ENCODE results near the gene FKBP9.

The FKBP9 gene

GRCh38 chr7:33012364-33012763, 55.1 kb downstream of the FKBP9 start:
- DNase-seq = no peak

- no peak for DNase-seq
These were observed 67.0 kb downstream of the FKBP9 start for GRCh38 chr7:33024189-33024757.

GRCh38 chr7:33035776-33036175, 78.5 kb downstream of the FKBP9 start:
- no peak for DNase-seq

GRCh38 chr7:33038639-33039038, 81.4 kb downstream of the FKBP9 start:
- no peak for DNase-seq

- no peak for DNase-seq
These were observed 82.1 kb downstream of the FKBP9 start for GRCh38 chr7:33039257-33039902.

GRCh38 chr7:33039903-33040292, 82.7 kb downstream of the FKBP9 start:
- DNase-seq = no peak

GRCh38 chr7:33040803-33041516, 83.7 kb downstream of the FKBP9 start:
- DNase-seq = no peak

- DNase-seq = no peak
These were observed 84.6 kb downstream of the FKBP9 start for GRCh38 chr7:33041631-33042428.

GRCh38 chr7:33043501-33044400, 86.5 kb downstream of the FKBP9 start:
- no peak for DNase-seq

- no peak for DNase-seq
These were observed 87.1 kb downstream of the FKBP9 start for GRCh38 chr7:33044401-33044718.

- no peak for DNase-seq
These were observed 87.7 kb downstream of the FKBP9 start for GRCh38 chr7:33044986-33045385.

- no peak for DNase-seq
These were observed 91.0 kb downstream of the FKBP9 start for GRCh38 chr7:33048257-33048656.

- DNase-seq = no peak
These were observed 91.5 kb downstream of the FKBP9 start for GRCh38 chr7:33048704-33049103.

- DNase-seq = no peak
These were observed 93.5 kb downstream of the FKBP9 start for GRCh38 chr7:33050535-33051318.

- no peak for DNase-seq
These were observed 96.5 kb downstream of the FKBP9 start for GRCh38 chr7:33053721-33054120.

- DNase-seq = no peak
These were observed 97.2 kb downstream of the FKBP9 start for GRCh38 chr7:33054261-33054964.

GRCh38 chr7:33055158-33055557, 97.9 kb downstream of the FKBP9 start:
- DNase-seq = no peak
